Heart left ventricle (tissue), 16 donors: Measurements from ENCODE around the gene LAMC1. TPM values are rescaled to one million over a fixed set of nuclear protein-coding genes. Genes with fewer than 3 reads are reported as not detected.

ENCODE experiments used
- ATAC-seq, 4 donors: fragments of 200-7000 bp; cut with Tn5 transposase; one replicate each; pipeline ENCODE4 v1.9.1; 2020 to 2022; ENCODE audit warnings: moderate library complexity in 4 of 4, mild to moderate bottlenecking in 3 of 4, moderate number of reproducible peaks in 1 of 4
- DNase-seq, 5 donors: peaks; one replicate each; pipeline ENCODE4 v3.0.0-alpha.2; 2020
- H3K27ac ChIP-seq, 12 donors: fragments of 200-600 bp; sonication (generic) in 4 of 12; one replicate each; pipeline versions ENCODE4 v1.5.0 to v1.8.0; 2016 to 2022; ENCODE audit warnings: mild to moderate bottlenecking in 2 of 12
- H3K27me3 ChIP-seq, 9 donors: fragments of 200-600 bp; sonication (generic) in 2 of 9; one replicate each; pipeline versions ENCODE4 v1.5.1 to v1.8.0; 2016 to 2022; ENCODE audit warnings: mild to moderate bottlenecking in 3 of 9
- H3K36me3 ChIP-seq, 9 donors: fragments of 200-600 bp; sonication (generic) in 2 of 9; one replicate each; pipeline versions ENCODE4 v1.5.0 to v1.8.0; 2018 to 2022; ENCODE audit warnings: mild to moderate bottlenecking in 2 of 9
- H3K4me1 ChIP-seq, 12 donors: fragments of 200-600 bp; sonication (generic) in 4 of 12; one replicate each; pipeline versions ENCODE4 v1.5.0 to v1.8.0; 2016 to 2022; ENCODE audit warnings: mild to moderate bottlenecking in 3 of 12
- H3K4me3 ChIP-seq, 12 donors: fragments of 200-600 bp; sonication (generic) in 4 of 12; one replicate each; pipeline versions ENCODE4 v1.5.0 to v1.8.0; 2017 to 2022; ENCODE audit warnings: mild to moderate bottlenecking in 9 of 12, moderate library complexity in 4 of 12
- H3K9me3 ChIP-seq, 12 donors: fragments of 200-600 bp; sonication (generic) in 4 of 12; one replicate each; pipeline versions ENCODE4 v1.5.0 to v1.8.0; 2016 to 2022; ENCODE audit warnings: mild to moderate bottlenecking in 1 of 12
- CTCF ChIP-seq, 12 donors: fragments of 200-600 bp; sonication (generic) in 4 of 12; IDR thresholded peaks; one replicate each; pipeline versions ENCODE4 v1.5.0 to v1.8.0; 2018 to 2022; ENCODE audit warnings: antibody characterized with exemption in 12 of 12, mild to moderate bottlenecking in 5 of 12
- POLR2A ChIP-seq, 2 donors: fragments of 450-650 bp; IDR thresholded peaks; one replicate each; pipeline ENCODE4 v1.6.1; 2017; ENCODE audit warnings: antibody characterized with exemption in 2 of 2, mild to moderate bottlenecking in 2 of 2, moderate library complexity in 2 of 2
- WGBS, 4 donors: extraction: QIAGEN DNeasy Blood & Tissue Kit in 2 of 4; methylation state at CpG; one replicate each; pipeline versions ENCODE4 v1.1.5 to v1.1.7; 2013 to 2018; 5-methylcytosine and 5-hydroxymethylcytosine counted together
- intact Hi-C, 10 donors: fragments of 100-400 bp; cut with DNase I; formaldehyde crosslinking; loops; one replicate each; pipeline versions ENCODE4 v1.11.1 to v1.14.2; 2022
- polyA plus RNA-seq, 2 donors: library from polyadenylated mRNA; stranded (reverse); fragments of 200-250 nt; gene quantifications; one replicate each; pipeline ENCODE4 v1.2.3, GENCODE V29; 2013
- total RNA-seq, 9 donors: library from RNA; depleted of rRNA in 2 of 9; stranded (reverse); fragments of >200 nt in 2 of 9; fragmentation: NEBNext Ultra II Directional in 3 of 9; extraction: Animal tissue kit (Norgen Biotek cat#: 25700) in 3 of 9; gene quantifications; one replicate each; pipeline versions ENCODE4 v1.1.0 to v1.2.4, GENCODE V29; 2016 to 2023
- donor health status: ischemic (EF 13 %, LVEDD 7.1; RV severe dilation, severe dysfunction).
- donor health status: healthy with polysubstance abuse.
- donor health status: DM: no; HTN: yes; CAD: no.
- donor health status: DM: no; HTN: no; CAD: no.
- donor health status: ischemic (EF 25% LVEDD 6.9; RV normal size, moderate dysfunction).
- donor health status: ischemic (EF 25% LVEDD 5.7; RV mildly dilated, moderate dysfunction).
- donor health status: healthy.
- donor health status: DM: yes; HTN: yes; CAD: no.
- donor health status: ischemic (EF 35%, LVEDD 5.7; RV mildly dilated, moderate dysfunction).
- donor health status: nonischemic (EF 11% LVEDD 7.7; RV severe dilation, severe dysfunction).
- donor health status: DM: yes; HTN: yes; CAD: no.
- donor health status: PGD.
- donor health status: ischemic (EF 29% LVEDD 5.4; RV normal size, mild dysfunction).
- donor health status: nonischemic (EF 23%, LVEDD 6.1; RV moderate dilation, normal function).

Gene LAMC1
- total and polyA plus RNA-seq, 11 donors, result 22.9 to 226 (median 119) TPM

- H3K27me3 ChIP-seq, result no peaks in the 10 kb centered on the region
- intact Hi-C loops, result no loop called here
- no peak overlapping the region for H3K4me3 ChIP-seq
- H3K27ac ChIP-seq, result no peak overlapping the region
- TF ChIP-seq POLR2A (IDR thresholded peaks at IDR 0.05), result no peak
- no peak for TF ChIP-seq CTCF (IDR thresholded peaks at IDR 0.05)
- H3K4me1 ChIP-seq, result peaks cover 0 to 32% (median 9%) of the 10 kb centered on the region in 12 donors
- H3K9me3 ChIP-seq, result no peaks in the 10 kb centered on the region
- ATAC-seq, result no peak
- no peaks in the 10 kb centered on the region for H3K36me3 ChIP-seq
- DNase-seq, result no peak
These were observed 24.7 kb upstream of the LAMC1 start for GRCh38 chr1:182998482-182998881.

- intact Hi-C loops, result loop anchor here in 1 of 10 donors (5.0 kb wide), 1 partner anchor 38 kb away; no protein-coding TSS in a partner anchor
- Histone ChIP-seq H3K9me3 (no peaks in the 10 kb centered on the region), H3K4me1 (peaks cover 0 to 41% (median 13%) of the 10 kb centered on the region in 12 donors), H3K36me3 (no peaks in the 10 kb centered on the region), H3K27me3 (no peaks in the 10 kb centered on the region), H3K27ac (peak overlapping the region in 1 of 12 donors; percentile 37), H3K4me3 (no peak overlapping the region)
- WGBS, 4 donors, result 78 to 84% (median 82%) methylated on average over 4 of the region's 4 CpGs
- TF ChIP-seq CTCF (IDR thresholded peaks at IDR 0.05) (no peak), POLR2A (IDR thresholded peaks at IDR 0.05) (no peak)
- ATAC-seq, result peak in 2 of 4 donors; percentile 38 to 49
- DNase-seq, result no peak
These were observed 22.9 kb upstream of the LAMC1 start for GRCh38 chr1:183000167-183000962.

GRCh38 chr1:183002267-183002666 lies 21.0 kb upstream of the LAMC1 start:
- no peak for DNase-seq
- TF ChIP-seq POLR2A (IDR thresholded peaks at IDR 0.05) (no peak), CTCF (IDR thresholded peaks at IDR 0.05) (no peak)
- Histone ChIP-seq H3K9me3 (no peaks in the 10 kb centered on the region), H3K27ac (peak overlapping the region in 10 of 12 donors; percentile 27 to 77 (median 60)), H3K4me3 (no peak overlapping the region), H3K4me1 (peaks cover 0 to 41% (median 13%) of the 10 kb centered on the region in 12 donors), H3K27me3 (no peaks in the 10 kb centered on the region), H3K36me3 (no peaks in the 10 kb centered on the region)
- intact Hi-C loops, result loop anchor here in 1 of 10 donors (5.0 kb wide), 1 partner anchor 40 kb away; no protein-coding TSS in a partner anchor
- no peak for ATAC-seq

- Histone ChIP-seq H3K27me3 (no peaks in the 10 kb centered on the region), H3K27ac (peak overlapping the region in 11 of 12 donors; percentile 27 to 77 (median 60)), H3K4me3 (peak overlapping the region in 1 of 12 donors; percentile 11), H3K9me3 (no peaks in the 10 kb centered on the region), H3K36me3 (no peaks in the 10 kb centered on the region), H3K4me1 (peaks cover 0 to 41% (median 13%) of the 10 kb centered on the region in 12 donors)
- WGBS, 4 donors, result 52 to 63% (median 57%) methylated on average over 3 of the region's 3 CpGs
- no peak for DNase-seq
- ATAC-seq, result peak in 2 of 4 donors; percentile 59 to 65
- TF ChIP-seq CTCF (IDR thresholded peaks at IDR 0.05) (no peak), POLR2A (IDR thresholded peaks at IDR 0.05) (no peak)
- intact Hi-C loops, result loop anchor here in 1 of 10 donors (5.0 kb wide), 1 partner anchor 40 kb away; no protein-coding TSS in a partner anchor
These were observed 20.4 kb upstream of the LAMC1 start for GRCh38 chr1:183002797-183003196.
